Prostate gland (tissue), 2 donors: ENCODE data around the gene PHLPP1.

ENCODE experiments used
- POLR2AphosphoS5 ChIP-seq: sonication (generic); formaldehyde crosslinking; IDR thresholded peaks from one replicate; pipeline ENCODE4 v1.6.1; 2017; ENCODE audit warnings: antibody characterized with exemption
- TF ChIP-seq, protein P1 (sequence below), 4 experiments: fragments of 200-600 bp in 2 of 4; fragments of 450-650 bp in 2 of 4; sonication (generic) in 2 of 4; IDR thresholded peaks; 1 replicate in 3 of 4; 2 replicates in 1 of 4; pipeline ENCODE4 v1.5.1; 2016 to 2019; ENCODE audit warnings: antibody characterized with exemption in 4 of 4, mild to moderate bottlenecking in 2 of 4, moderate library complexity in 2 of 4

DNA sequence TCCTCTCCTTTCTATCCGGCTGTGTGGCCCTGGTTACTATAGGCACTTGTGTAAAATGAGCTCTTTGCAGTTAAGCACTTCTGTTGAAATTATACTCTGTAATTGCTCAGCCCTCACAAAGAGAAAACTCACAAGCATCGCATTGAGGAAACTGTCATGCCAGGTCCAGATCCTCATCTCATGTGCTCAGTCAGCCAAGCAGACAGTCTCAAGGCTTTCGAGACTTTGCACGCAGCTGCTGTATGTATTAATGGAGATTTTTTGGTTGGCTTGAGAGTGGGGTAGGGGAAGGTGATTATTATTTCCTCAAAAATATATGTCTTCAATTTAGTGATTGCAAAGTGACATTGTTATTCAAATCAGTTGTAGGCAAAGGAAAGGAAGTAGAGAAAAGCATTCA lies 33.0 kb upstream of the PHLPP1 start:
- TF ChIP-seq, protein P1, sequence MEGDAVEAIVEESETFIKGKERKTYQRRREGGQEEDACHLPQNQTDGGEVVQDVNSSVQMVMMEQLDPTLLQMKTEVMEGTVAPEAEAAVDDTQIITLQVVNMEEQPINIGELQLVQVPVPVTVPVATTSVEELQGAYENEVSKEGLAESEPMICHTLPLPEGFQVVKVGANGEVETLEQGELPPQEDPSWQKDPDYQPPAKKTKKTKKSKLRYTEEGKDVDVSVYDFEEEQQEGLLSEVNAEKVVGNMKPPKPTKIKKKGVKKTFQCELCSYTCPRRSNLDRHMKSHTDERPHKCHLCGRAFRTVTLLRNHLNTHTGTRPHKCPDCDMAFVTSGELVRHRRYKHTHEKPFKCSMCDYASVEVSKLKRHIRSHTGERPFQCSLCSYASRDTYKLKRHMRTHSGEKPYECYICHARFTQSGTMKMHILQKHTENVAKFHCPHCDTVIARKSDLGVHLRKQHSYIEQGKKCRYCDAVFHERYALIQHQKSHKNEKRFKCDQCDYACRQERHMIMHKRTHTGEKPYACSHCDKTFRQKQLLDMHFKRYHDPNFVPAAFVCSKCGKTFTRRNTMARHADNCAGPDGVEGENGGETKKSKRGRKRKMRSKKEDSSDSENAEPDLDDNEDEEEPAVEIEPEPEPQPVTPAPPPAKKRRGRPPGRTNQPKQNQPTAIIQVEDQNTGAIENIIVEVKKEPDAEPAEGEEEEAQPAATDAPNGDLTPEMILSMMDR (IDR thresholded peaks at IDR 0.05), result no peak
- TF ChIP-seq POLR2AphosphoS5, result no peak
